Measurements from ENCODE around the gene TGFBI. TPM values are rescaled to one million over a fixed set of nuclear protein-coding genes. Genes with fewer than 3 reads are reported as not detected.

TGFBI gene
- total and polyA plus RNA-seq, 2 donors from 2014 or later: 36.4 to 78.5 TPM

DNA sequence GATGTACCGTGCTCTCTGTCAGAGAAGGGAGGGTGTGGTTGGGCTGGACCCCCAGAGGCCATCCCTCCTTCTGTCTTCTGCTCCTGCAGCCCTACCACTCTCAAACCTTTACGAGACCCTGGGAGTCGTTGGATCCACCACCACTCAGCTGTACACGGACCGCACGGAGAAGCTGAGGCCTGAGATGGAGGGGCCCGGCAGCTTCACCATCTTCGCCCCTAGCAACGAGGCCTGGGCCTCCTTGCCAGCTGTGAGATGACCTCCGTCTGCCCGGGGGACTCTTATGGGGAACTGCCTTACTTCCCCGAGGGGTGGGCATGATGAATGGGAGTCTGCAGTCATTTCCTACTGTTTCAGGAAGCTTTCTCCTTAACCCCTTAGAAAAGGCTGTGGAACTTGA lies 17.5 kb downstream of the TGFBI start:
- no peak overlapping the region for H3K4me3 ChIP-seq (ENCODE audit: low read length in 3 of 3)
- H3K36me3 ChIP-seq (ENCODE audit: control insufficient read depth in 2 of 3, insufficient read depth in 3 of 3, low read length in 3 of 3): no peaks in the 10 kb centered on the region
- H3K9me3 ChIP-seq (ENCODE audit: control insufficient read depth in 2 of 3, insufficient read depth in 1 of 3, low read length in 3 of 3): no peaks in the 10 kb centered on the region
- no peaks in the 10 kb centered on the region for H3K4me1 ChIP-seq (ENCODE audit: control insufficient read depth in 2 of 3, insufficient read depth in 2 of 3, low read depth in 1 of 3, low read length in 3 of 3)
- no peak overlapping the region for H3K27ac ChIP-seq (ENCODE audit: low read depth in 2 of 2, low read length in 2 of 2)
- TF ChIP-seq, protein P1, sequence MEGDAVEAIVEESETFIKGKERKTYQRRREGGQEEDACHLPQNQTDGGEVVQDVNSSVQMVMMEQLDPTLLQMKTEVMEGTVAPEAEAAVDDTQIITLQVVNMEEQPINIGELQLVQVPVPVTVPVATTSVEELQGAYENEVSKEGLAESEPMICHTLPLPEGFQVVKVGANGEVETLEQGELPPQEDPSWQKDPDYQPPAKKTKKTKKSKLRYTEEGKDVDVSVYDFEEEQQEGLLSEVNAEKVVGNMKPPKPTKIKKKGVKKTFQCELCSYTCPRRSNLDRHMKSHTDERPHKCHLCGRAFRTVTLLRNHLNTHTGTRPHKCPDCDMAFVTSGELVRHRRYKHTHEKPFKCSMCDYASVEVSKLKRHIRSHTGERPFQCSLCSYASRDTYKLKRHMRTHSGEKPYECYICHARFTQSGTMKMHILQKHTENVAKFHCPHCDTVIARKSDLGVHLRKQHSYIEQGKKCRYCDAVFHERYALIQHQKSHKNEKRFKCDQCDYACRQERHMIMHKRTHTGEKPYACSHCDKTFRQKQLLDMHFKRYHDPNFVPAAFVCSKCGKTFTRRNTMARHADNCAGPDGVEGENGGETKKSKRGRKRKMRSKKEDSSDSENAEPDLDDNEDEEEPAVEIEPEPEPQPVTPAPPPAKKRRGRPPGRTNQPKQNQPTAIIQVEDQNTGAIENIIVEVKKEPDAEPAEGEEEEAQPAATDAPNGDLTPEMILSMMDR (IDR thresholded peaks at IDR 0.05; ENCODE audit: borderline replicate concordance, extremely low read depth, insufficient read depth): no peak
- no peaks in the 10 kb centered on the region for H3K27me3 ChIP-seq (ENCODE audit: control insufficient read depth, insufficient read depth, low read length)
- intact Hi-C loops (cut with DNase I): no loop called here
- FAIRE-seq: no peak
- no peak for DNase-seq
- H3K9ac ChIP-seq (ENCODE audit: low read length in 3 of 3): no peak overlapping the region

DNA sequence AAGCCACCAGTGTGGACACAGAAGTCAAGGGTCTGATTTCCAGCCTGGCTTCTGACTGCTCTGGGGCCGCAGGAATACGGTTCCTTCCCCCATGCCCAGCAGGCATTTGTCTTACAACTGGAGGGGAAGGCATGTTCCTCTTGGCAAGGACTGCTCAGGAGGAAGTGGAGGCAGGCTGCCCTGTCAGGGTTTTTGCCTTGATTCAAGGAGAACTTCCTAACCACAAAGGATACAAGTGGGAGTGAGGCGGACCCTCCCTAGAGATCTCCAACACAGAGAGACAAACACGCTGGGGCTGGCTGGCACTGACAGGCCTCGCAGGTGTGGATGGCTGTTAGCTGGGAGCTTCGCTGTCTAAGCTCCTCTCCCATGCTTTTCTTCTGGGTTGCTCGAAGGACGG lies 19.1 kb downstream of the TGFBI start:
- FAIRE-seq (no peak), DNase-seq (no peak)
- Histone ChIP-seq H3K27ac (ENCODE audit: low read depth in 2 of 2, low read length in 2 of 2) (no peak overlapping the region), H3K9me3 (ENCODE audit: control insufficient read depth in 2 of 3, insufficient read depth in 1 of 3, low read length in 3 of 3) (no peaks in the 10 kb centered on the region), H3K27me3 (ENCODE audit: control insufficient read depth, insufficient read depth, low read length) (no peaks in the 10 kb centered on the region), H3K4me3 (ENCODE audit: low read length in 3 of 3) (no peak overlapping the region), H3K4me1 (ENCODE audit: control insufficient read depth in 2 of 3, insufficient read depth in 2 of 3, low read depth in 1 of 3, low read length in 3 of 3) (no peaks in the 10 kb centered on the region), H3K36me3 (ENCODE audit: control insufficient read depth in 2 of 3, insufficient read depth in 3 of 3, low read length in 3 of 3) (no peaks in the 10 kb centered on the region), H3K9ac (ENCODE audit: low read length in 3 of 3) (no peak overlapping the region)
- intact Hi-C loops (cut with DNase I): no loop called here
- TF ChIP-seq, protein P1 (IDR thresholded peaks at IDR 0.05; ENCODE audit: borderline replicate concordance, extremely low read depth, insufficient read depth): no peak

- FAIRE-seq (no peak), DNase-seq (no peak)
- Histone ChIP-seq H3K4me1 (ENCODE audit: control insufficient read depth in 2 of 3, insufficient read depth in 2 of 3, low read depth in 1 of 3, low read length in 3 of 3) (peaks cover 0 to 8% (median 6%) of the 10 kb centered on the region in 3 donors), H3K9me3 (ENCODE audit: control insufficient read depth in 2 of 3, insufficient read depth in 1 of 3, low read length in 3 of 3) (no peaks in the 10 kb centered on the region), H3K27ac (ENCODE audit: low read depth in 2 of 2, low read length in 2 of 2) (no peak overlapping the region), H3K4me3 (ENCODE audit: low read length in 3 of 3) (no peak overlapping the region), H3K27me3 (ENCODE audit: control insufficient read depth, insufficient read depth, low read length) (no peaks in the 10 kb centered on the region), H3K36me3 (ENCODE audit: control insufficient read depth in 2 of 3, insufficient read depth in 3 of 3, low read length in 3 of 3) (no peaks in the 10 kb centered on the region), H3K9ac (ENCODE audit: low read length in 3 of 3) (no peak overlapping the region)
- intact Hi-C loops (cut with DNase I): no loop called here
- TF ChIP-seq, protein P1 (IDR thresholded peaks at IDR 0.05; ENCODE audit: borderline replicate concordance, extremely low read depth, insufficient read depth): no peak
Observed at GRCh38 chr5:136048966-136049365, 20.2 kb downstream of the TGFBI start.
